IMR-90 (cell line): ENCODE data around the gene RASSF3. TPM values are rescaled to one million over a fixed set of nuclear protein-coding genes. Genes with fewer than 3 reads are reported as not detected.

Experiments
- ATAC-seq: fragments of 200-7000 bp; cut with Tn5 transposase; 2 replicates; pipeline ENCODE4 v1.9.1; 2020; ENCODE audit warnings: low read depth, mild to moderate bottlenecking, moderate library complexity
- BruUV-seq: library from RNA; stranded (reverse); fragments of 400-500 nt; replicated peaks from 2 replicates; lab custom pipeline; 2021; lab: Mats Ljungman, UMichigan
- CTCF ChIA-PET: fragments of 300-600 bp; formaldehyde crosslinking; extraction: SDS; loops from one replicate; lab custom pipeline; 2021; ENCODE audit warnings: antibody characterized with exemption; lab: Yijun Ruan, JAX
- POLR2A ChIA-PET: fragments of 300-600 bp; sonication (Branson Sonifier 250); formaldehyde crosslinking; loops from one replicate; lab custom pipeline; 2022; ENCODE audit warnings: antibody characterized with exemption; ENCODE audit not compliant: unreplicated experiment; lab: Charles Lee
- DNase-seq: peaks from one replicate; pipeline ENCODE4 v3.0.0; 2013
- H2AFZ ChIP-seq: replicated peaks from 2 replicates; pipeline ENCODE3; 2013; ENCODE audit warnings: low read length, mild to moderate bottlenecking; ENCODE audit not compliant: poor library complexity
- H2AK5ac ChIP-seq: 2 replicates; pipeline ENCODE4 v1.6.1; 2013; ENCODE audit warnings: low read depth, low read length, inconsistent platforms
- H2AK9ac ChIP-seq: replicated peaks from 2 replicates; pipeline ENCODE3; 2013; ENCODE audit warnings: mild to moderate bottlenecking, low read depth, low read length, moderate library complexity; ENCODE audit not compliant: poor library complexity
- H2BK120ac ChIP-seq: 2 replicates; pipeline ENCODE4 v1.6.1; 2013; ENCODE audit warnings: low read depth, low read length, inconsistent platforms
- H2BK15ac ChIP-seq: 3 replicates; pipeline ENCODE4 v1.6.1; 2013; ENCODE audit warnings: low read depth, low read length, inconsistent platforms
- H2BK20ac ChIP-seq: 2 replicates; pipeline ENCODE4 v1.6.1; 2013; ENCODE audit warnings: low read depth, mild to moderate bottlenecking, inconsistent platforms, low read length, moderate library complexity
- H2BK5ac ChIP-seq: 2 replicates; pipeline ENCODE4 v1.6.1; 2013; ENCODE audit warnings: mild to moderate bottlenecking, low read depth, low read length, inconsistent platforms; ENCODE audit not compliant: poor library complexity, severe bottlenecking
- H3K14ac ChIP-seq: replicated peaks from 2 replicates; pipeline ENCODE4 v1.6.1; 2013; ENCODE audit warnings: low read depth, low read length, inconsistent platforms
- H3K18ac ChIP-seq: 2 replicates; pipeline ENCODE4 v1.6.1; 2013; ENCODE audit warnings: low read depth, low read length, control low read depth
- H3K23ac ChIP-seq: 2 replicates; pipeline ENCODE4 v1.6.1; 2013; ENCODE audit warnings: low read depth, low read length, inconsistent platforms
- H3K27ac ChIP-seq: 2 replicates; pipeline ENCODE4 v1.5.1; 2013; ENCODE audit warnings: mild to moderate bottlenecking, control low read depth, low read length; ENCODE audit not compliant: insufficient read depth
- H3K27me3 ChIP-seq: 2 replicates; pipeline ENCODE4 v1.6.1; 2013; ENCODE audit warnings: low read length; ENCODE audit not compliant: control insufficient read depth, insufficient read depth
- H3K36me3 ChIP-seq: 2 replicates; pipeline ENCODE4 v1.6.1; 2013; ENCODE audit warnings: low read length, mixed read lengths; ENCODE audit not compliant: control insufficient read depth, insufficient read depth
- H3K4ac ChIP-seq: 2 replicates; pipeline ENCODE4 v1.6.1; 2013; ENCODE audit warnings: low read depth, low read length, inconsistent platforms
- H3K4me1 ChIP-seq: 2 replicates; pipeline ENCODE4 v1.6.1; 2013; ENCODE audit warnings: low read length, mixed read lengths; ENCODE audit not compliant: control insufficient read depth, insufficient read depth
- H3K4me2 ChIP-seq: 2 replicates; pipeline ENCODE4 v1.6.1; 2013; ENCODE audit warnings: low read depth, mild to moderate bottlenecking, control low read depth, low read length, moderate library complexity
- H3K4me3 ChIP-seq: 2 replicates; pipeline ENCODE4 v1.5.1; 2013; ENCODE audit warnings: low read depth, mild to moderate bottlenecking, control low read depth, low read length, moderate library complexity; ENCODE audit not compliant: insufficient read depth
- H3K56ac ChIP-seq: 2 replicates; pipeline ENCODE4 v1.6.1; 2013; ENCODE audit warnings: low read length, inconsistent platforms; ENCODE audit not compliant: insufficient read depth; ENCODE audit errors: extremely low read depth
- H3K79me1 ChIP-seq, 2 experiments: 2 replicates each; pipeline ENCODE4 v1.6.1; 2013; ENCODE audit warnings: low read length in 2 of 2, inconsistent platforms in 1 of 2, low read depth in 1 of 2
- H3K9ac ChIP-seq: 2 replicates; pipeline ENCODE4 v1.6.1; 2013; ENCODE audit warnings: low read depth, low read length, control low read depth
- H3K9me1 ChIP-seq: 2 replicates; pipeline ENCODE4 v1.6.1; 2013; ENCODE audit warnings: low read length, inconsistent platforms; ENCODE audit not compliant: insufficient read depth
- H3K9me3 ChIP-seq: 2 replicates; pipeline ENCODE4 v1.6.1; 2013; ENCODE audit warnings: low read length; ENCODE audit not compliant: control insufficient read depth, insufficient read depth
- H4K20me1 ChIP-seq: 2 replicates; pipeline ENCODE4 v1.6.1; 2013; ENCODE audit warnings: low read length, inconsistent platforms; ENCODE audit not compliant: insufficient read depth
- H4K5ac ChIP-seq: 2 replicates; pipeline ENCODE4 v1.6.1; 2013; ENCODE audit warnings: mild to moderate bottlenecking, low read depth, low read length, control low read depth
- H4K8ac ChIP-seq, 2 experiments: 2 replicates each; pipeline ENCODE4 v1.6.1; 2013; ENCODE audit warnings: low read depth in 2 of 2, low read length in 2 of 2, control low read depth in 1 of 2, inconsistent platforms in 1 of 2
- H4K91ac ChIP-seq: 2 replicates; pipeline ENCODE4 v1.6.1; 2013; ENCODE audit warnings: low read depth, low read length, inconsistent platforms; ENCODE audit not compliant: insufficient read depth
- CEBPB ChIP-seq: IDR thresholded peaks from 2 replicates; pipeline ENCODE4 v1.6.1; 2012; ENCODE audit warnings: low read depth, low read length, improper control_type of control experiment
- FOS ChIP-seq: fragments of 150-350 bp; IDR thresholded peaks from 2 replicates; pipeline ENCODE4 v1.6.1; 2016; ENCODE audit warnings: low read depth, low read length
- MAFK ChIP-seq: IDR thresholded peaks from 2 replicates; pipeline ENCODE4 v1.6.1; 2012; ENCODE audit warnings: low read depth, low read length, improper control_type of control experiment
- MAZ ChIP-seq: IDR thresholded peaks from 2 replicates; pipeline ENCODE4 v1.6.1; 2012; ENCODE audit warnings: low read depth, mild to moderate bottlenecking, low read length, improper control_type of control experiment, moderate library complexity, borderline replicate concordance
- NFE2L2 ChIP-seq: fragments of 150-350 bp; IDR thresholded peaks from 2 replicates; pipeline ENCODE4 v1.6.1; 2016; ENCODE audit warnings: low read depth, mild to moderate bottlenecking, low read length
- POLR2A ChIP-seq: IDR thresholded peaks from 2 replicates; pipeline ENCODE4 v1.6.1; 2012; ENCODE audit warnings: mild to moderate bottlenecking, low read depth, low read length
- RAD21 ChIP-seq: IDR thresholded peaks from 2 replicates; pipeline ENCODE4 v1.6.1; 2012; ENCODE audit warnings: low read length, improper control_type of control experiment
- RFX5 ChIP-seq: IDR thresholded peaks from 2 replicates; pipeline ENCODE4 v1.8.0; 2012; ENCODE audit warnings: low read depth, mild to moderate bottlenecking, low read length, moderate library complexity
- SMC3 ChIP-seq: fragments of 150-350 bp; IDR thresholded peaks from 2 replicates; pipeline ENCODE4 v1.6.1; 2016; ENCODE audit warnings: low read depth, mild to moderate bottlenecking, antibody characterized with exemption, low read length, moderate library complexity
- WGBS, 2 experiments: methylation state at CpG; one replicate each; pipeline versions ENCODE4 v1.1.5 to v1.1.7; 2013; ENCODE audit warnings: missing lambda C conversion rate in 2 of 2; ENCODE audit not compliant: insufficient read length in 1 of 2; ENCODE audit errors: extremely low coverage in 2 of 2; 5-methylcytosine and 5-hydroxymethylcytosine counted together
- dilution Hi-C: fragments of 300-500 bp; cut with HindIII; formaldehyde crosslinking; loops from one replicate; pipeline ENCODE4 v1.14.3; 2018; ENCODE audit warnings: low sequenced_read_pairs; ENCODE audit not compliant: unreplicated experiment
- in situ Hi-C: fragments of 300-500 bp; cut with MboI; formaldehyde crosslinking; loops from 3 replicates; pipeline ENCODE4 v1.14.3; 2019; ENCODE audit warnings: low sequenced_read_pairs, inconsistent platforms, mixed read lengths
- intact Hi-C: fragments of 100-400 bp; cut with micrococcal nuclease; formaldehyde crosslinking; loops from 2 replicates; pipeline ENCODE4 v1.10.0; 2022
- polyA plus RNA-seq, 3 experiments: library from polyadenylated mRNA; depleted of rRNA; stranded (reverse); fragments of >200 nt; gene quantifications; 2 replicates each; pipeline ENCODE4 v1.2.3, GENCODE V29; 2012; ENCODE audit warnings: low replicate concordance in 1 of 3
- total RNA-seq: library from RNA; depleted of rRNA; stranded (reverse); fragments of >200 nt; gene quantifications from 2 replicates; pipeline ENCODE4 v1.2.3, GENCODE V29; 2012
- TF ChIP-seq, protein P1 (sequence below): conservative IDR thresholded peaks from 2 replicates; pipeline ENCODE4 v1.5.1; 2012; ENCODE audit warnings: mild to moderate bottlenecking, low read depth, low read length, improper control_type of control experiment
- TF ChIP-seq, protein P2 (sequence below): fragments of 150-350 bp; IDR thresholded peaks from 2 replicates; pipeline ENCODE4 v1.6.1; 2017; ENCODE audit warnings: mild to moderate bottlenecking, antibody characterized with exemption, low read length, low read depth

The RASSF3 gene
- total and polyA plus RNA-seq, 2 of the 4 experiments (the other 2 are of a cell fraction), result 18.7 to 39.3 TPM

DNA sequence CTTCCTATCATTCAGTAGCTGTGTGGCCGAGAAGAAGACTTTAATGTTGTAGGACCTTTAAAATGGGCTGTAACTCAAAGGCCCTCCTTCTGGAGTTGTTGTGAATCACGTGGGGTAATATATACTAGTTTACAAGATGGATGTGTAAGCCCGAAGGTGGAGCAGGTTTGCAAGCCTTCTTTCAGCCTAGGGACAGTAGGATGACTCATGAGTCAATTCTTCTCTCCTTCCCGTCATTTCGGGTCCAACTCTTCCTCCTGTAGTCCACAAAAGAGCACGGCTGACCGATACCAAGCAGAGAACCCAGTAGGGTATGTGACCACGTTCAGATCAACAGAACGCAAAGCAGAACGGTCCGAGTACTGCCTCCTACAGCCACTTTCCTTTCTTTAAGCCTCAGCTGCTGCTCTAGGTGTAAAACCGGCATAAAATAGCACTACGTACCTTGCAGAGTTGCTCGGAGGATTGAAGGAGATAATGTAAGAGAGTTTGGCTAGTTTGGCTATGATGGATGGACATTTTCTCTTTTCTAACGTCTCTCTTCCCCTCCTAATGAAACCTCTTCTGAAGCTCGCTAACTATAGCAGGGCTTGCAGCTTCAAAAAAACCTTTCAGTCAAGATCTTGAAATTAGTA, 1.3 kb upstream of the RASSF3 start:
- H4K8ac ChIP-seq, result peak overlapping the region; percentile 55 to 61
- H2AK5ac ChIP-seq, result peak overlapping the region; percentile 10; the same call in 1 of the 2 replicates
- TF ChIP-seq RAD21 (peak; percentile 28; the same call in 1 of the 2 replicates), CEBPB (no peak), MAZ (no peak), MAFK (no peak), POLR2A (peak; percentile 20; the same call in 1 of the 2 replicates), FOS (peak; percentile 24; the same call in 1 of the 2 replicates), SMC3 (peak; percentile 3; the same call in 1 of the 2 replicates), RFX5 (no peak), NFE2L2 (no peak)
- TF ChIP-seq, protein P1, sequence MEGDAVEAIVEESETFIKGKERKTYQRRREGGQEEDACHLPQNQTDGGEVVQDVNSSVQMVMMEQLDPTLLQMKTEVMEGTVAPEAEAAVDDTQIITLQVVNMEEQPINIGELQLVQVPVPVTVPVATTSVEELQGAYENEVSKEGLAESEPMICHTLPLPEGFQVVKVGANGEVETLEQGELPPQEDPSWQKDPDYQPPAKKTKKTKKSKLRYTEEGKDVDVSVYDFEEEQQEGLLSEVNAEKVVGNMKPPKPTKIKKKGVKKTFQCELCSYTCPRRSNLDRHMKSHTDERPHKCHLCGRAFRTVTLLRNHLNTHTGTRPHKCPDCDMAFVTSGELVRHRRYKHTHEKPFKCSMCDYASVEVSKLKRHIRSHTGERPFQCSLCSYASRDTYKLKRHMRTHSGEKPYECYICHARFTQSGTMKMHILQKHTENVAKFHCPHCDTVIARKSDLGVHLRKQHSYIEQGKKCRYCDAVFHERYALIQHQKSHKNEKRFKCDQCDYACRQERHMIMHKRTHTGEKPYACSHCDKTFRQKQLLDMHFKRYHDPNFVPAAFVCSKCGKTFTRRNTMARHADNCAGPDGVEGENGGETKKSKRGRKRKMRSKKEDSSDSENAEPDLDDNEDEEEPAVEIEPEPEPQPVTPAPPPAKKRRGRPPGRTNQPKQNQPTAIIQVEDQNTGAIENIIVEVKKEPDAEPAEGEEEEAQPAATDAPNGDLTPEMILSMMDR, result 0 out of 2 replicates have a peak, but pooled peaks have one; percentile 8
- TF ChIP-seq, protein P2, sequence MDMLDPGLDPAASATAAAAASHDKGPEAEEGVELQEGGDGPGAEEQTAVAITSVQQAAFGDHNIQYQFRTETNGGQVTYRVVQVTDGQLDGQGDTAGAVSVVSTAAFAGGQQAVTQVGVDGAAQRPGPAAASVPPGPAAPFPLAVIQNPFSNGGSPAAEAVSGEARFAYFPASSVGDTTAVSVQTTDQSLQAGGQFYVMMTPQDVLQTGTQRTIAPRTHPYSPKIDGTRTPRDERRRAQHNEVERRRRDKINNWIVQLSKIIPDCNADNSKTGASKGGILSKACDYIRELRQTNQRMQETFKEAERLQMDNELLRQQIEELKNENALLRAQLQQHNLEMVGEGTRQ, result peak; percentile 77
- H3K4me2 ChIP-seq, result peak overlapping the region; percentile 87
- peak overlapping the region; percentile 98; the same call in 2 of the 3 replicates for H2BK15ac ChIP-seq
- peak overlapping the region; percentile 70 for H3K4ac ChIP-seq
- H3K18ac ChIP-seq, result peak overlapping the region; percentile 59; the same call in 1 of the 2 replicates
- ChIA-PET POLR2A (interaction anchor here (0.5 kb wide), 1 partner anchor 22 kb away, joined by 5 read pairs; no protein-coding TSS in a partner anchor), CTCF (interaction anchor here (0.7 to 1.6 kb wide), 5 partner anchors 9 to 59 kb away, joined by 3 to 5 read pairs (median 3); no protein-coding TSS in a partner anchor)
- peak overlapping the region; percentile 63 for H2BK20ac ChIP-seq
- peak overlapping the region; percentile 85 for H3K56ac ChIP-seq
- WGBS, 2 experiments, result 20% methylated on average over 1 of the region's 16 CpGs; no CpG with 5 or more reads in 1 of the 2 experiments
- peak overlapping the region; percentile 84 for H3K4me3 ChIP-seq
- H3K14ac ChIP-seq, result peak overlapping the region; percentile 56
- peak overlapping the region; percentile 73 for H2BK5ac ChIP-seq
- peak overlapping the region; percentile 55 for H4K5ac ChIP-seq
- DNase-seq, result peak; percentile 68
- dilution Hi-C loops (no loop called here), in situ Hi-C loops (loop anchor here (5.0 kb wide), 1 partner anchor 47 kb away; no protein-coding TSS in a partner anchor), intact Hi-C loops (loop anchor here (1.0 kb wide), 1 partner anchor 60 kb away; no protein-coding TSS in a partner anchor)
- H3K9me3 ChIP-seq, result no peaks in the 10 kb centered on the region
- no peaks in the 10 kb centered on the region for H3K36me3 ChIP-seq
- H3K27me3 ChIP-seq, result no peaks in the 10 kb centered on the region
- peak overlapping the region; percentile 86 for H3K27ac ChIP-seq
- peak overlapping the region; percentile 85 for H2AFZ ChIP-seq
- H3K9ac ChIP-seq, result peak overlapping the region; percentile 74
- peak overlapping the region; percentile 49 for H4K91ac ChIP-seq
- H3K23ac ChIP-seq, result peak overlapping the region; percentile 98
- peaks cover 2% of the 10 kb centered on the region; the same call in 1 of the 2 replicates for H3K4me1 ChIP-seq
- peaks cover 12 to 18% of the 10 kb centered on the region in 2 experiments for H3K79me1 ChIP-seq
- no TSS peak for BruUV-seq
- H2BK120ac ChIP-seq, result peak overlapping the region; percentile 86
- H3K9me1 ChIP-seq, result no peaks in the 10 kb centered on the region
- H2AK9ac ChIP-seq, result peak overlapping the region; percentile 70
- H4K20me1 ChIP-seq, result peaks cover 6% of the 10 kb centered on the region; the same call in 1 of the 2 replicates
- ATAC-seq, result peak; percentile 8
